ENCODE measurements around the gene RASAL2. TPM values are rescaled to one million over a fixed set of nuclear protein-coding genes. Genes with fewer than 3 reads are reported as not detected.

The RASAL2 gene
- total RNA-seq, 1 experiment from 2014 or later = 31.6 TPM

DNA sequence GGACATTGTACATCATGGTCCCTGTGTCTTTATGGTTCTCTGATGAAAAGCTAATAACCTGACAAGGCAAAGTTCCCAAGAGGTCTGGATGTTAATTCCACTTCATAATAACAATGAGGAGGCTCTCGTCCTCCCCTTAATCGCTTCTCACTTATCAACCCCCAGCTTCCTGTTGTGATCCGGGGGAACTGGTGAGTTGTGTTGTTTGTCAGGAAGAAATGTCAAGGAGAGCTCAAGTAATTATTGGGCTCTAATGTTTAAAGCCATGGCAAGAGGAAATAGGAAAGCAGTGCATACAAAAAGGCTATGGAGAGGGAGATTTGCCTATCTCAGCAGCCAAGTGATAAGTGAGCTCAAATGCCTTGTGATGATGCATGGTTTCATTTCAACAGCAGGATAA lies 42.8 kb upstream of the RASAL2 start:
- Histone ChIP-seq H3K9me3 (ENCODE audit: control insufficient read depth, insufficient read depth, low read depth, low read length) (no peaks in the 10 kb centered on the region), H3K4me3 (ENCODE audit: low read depth in 2 of 2, low read length in 2 of 2) (no peak overlapping the region), H3K36me3 (ENCODE audit: control insufficient read depth, insufficient read depth, low read length) (no peaks in the 10 kb centered on the region), H3K27me3 (ENCODE audit: control insufficient read depth, insufficient read depth, low read length) (no peaks in the 10 kb centered on the region), H3K27ac (ENCODE audit: low read length) (no peak overlapping the region), H3K4me1 (ENCODE audit: control insufficient read depth, insufficient read depth, low read length) (peaks cover 23% of the 10 kb centered on the region)
- no TSS peak for BruUV-seq (replicated peaks)
- TF ChIP-seq POLR2AphosphoS5 (IDR thresholded peaks at IDR 0.05; ENCODE audit: low read depth, low read length) (no peak), TCF7L2 (IDR thresholded peaks at IDR 0.05; ENCODE audit: low read depth, low read length) (no peak), SIN3A (IDR thresholded peaks at IDR 0.05; ENCODE audit: borderline replicate concordance, insufficient read depth, low read depth, low read length) (no peak)
- TF ChIP-seq, protein P1, sequence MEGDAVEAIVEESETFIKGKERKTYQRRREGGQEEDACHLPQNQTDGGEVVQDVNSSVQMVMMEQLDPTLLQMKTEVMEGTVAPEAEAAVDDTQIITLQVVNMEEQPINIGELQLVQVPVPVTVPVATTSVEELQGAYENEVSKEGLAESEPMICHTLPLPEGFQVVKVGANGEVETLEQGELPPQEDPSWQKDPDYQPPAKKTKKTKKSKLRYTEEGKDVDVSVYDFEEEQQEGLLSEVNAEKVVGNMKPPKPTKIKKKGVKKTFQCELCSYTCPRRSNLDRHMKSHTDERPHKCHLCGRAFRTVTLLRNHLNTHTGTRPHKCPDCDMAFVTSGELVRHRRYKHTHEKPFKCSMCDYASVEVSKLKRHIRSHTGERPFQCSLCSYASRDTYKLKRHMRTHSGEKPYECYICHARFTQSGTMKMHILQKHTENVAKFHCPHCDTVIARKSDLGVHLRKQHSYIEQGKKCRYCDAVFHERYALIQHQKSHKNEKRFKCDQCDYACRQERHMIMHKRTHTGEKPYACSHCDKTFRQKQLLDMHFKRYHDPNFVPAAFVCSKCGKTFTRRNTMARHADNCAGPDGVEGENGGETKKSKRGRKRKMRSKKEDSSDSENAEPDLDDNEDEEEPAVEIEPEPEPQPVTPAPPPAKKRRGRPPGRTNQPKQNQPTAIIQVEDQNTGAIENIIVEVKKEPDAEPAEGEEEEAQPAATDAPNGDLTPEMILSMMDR (IDR thresholded peaks at IDR 0.05) = no peak
- TF ChIP-seq, protein P2, sequence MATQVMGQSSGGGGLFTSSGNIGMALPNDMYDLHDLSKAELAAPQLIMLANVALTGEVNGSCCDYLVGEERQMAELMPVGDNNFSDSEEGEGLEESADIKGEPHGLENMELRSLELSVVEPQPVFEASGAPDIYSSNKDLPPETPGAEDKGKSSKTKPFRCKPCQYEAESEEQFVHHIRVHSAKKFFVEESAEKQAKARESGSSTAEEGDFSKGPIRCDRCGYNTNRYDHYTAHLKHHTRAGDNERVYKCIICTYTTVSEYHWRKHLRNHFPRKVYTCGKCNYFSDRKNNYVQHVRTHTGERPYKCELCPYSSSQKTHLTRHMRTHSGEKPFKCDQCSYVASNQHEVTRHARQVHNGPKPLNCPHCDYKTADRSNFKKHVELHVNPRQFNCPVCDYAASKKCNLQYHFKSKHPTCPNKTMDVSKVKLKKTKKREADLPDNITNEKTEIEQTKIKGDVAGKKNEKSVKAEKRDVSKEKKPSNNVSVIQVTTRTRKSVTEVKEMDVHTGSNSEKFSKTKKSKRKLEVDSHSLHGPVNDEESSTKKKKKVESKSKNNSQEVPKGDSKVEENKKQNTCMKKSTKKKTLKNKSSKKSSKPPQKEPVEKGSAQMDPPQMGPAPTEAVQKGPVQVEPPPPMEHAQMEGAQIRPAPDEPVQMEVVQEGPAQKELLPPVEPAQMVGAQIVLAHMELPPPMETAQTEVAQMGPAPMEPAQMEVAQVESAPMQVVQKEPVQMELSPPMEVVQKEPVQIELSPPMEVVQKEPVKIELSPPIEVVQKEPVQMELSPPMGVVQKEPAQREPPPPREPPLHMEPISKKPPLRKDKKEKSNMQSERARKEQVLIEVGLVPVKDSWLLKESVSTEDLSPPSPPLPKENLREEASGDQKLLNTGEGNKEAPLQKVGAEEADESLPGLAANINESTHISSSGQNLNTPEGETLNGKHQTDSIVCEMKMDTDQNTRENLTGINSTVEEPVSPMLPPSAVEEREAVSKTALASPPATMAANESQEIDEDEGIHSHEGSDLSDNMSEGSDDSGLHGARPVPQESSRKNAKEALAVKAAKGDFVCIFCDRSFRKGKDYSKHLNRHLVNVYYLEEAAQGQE (IDR thresholded peaks at IDR 0.05; ENCODE audit: insufficient read depth in 1 of 2, low read depth in 2 of 2, low read length in 1 of 2) = no peak
- in situ Hi-C loops (cut with HindIII; ENCODE audit: low pct_unique_long_range_greater_than_20kb, low sequenced_read_pairs) = no loop called here
- DNase-seq (ENCODE audit: low read depth, low spot score) (no peak), ATAC-seq (no peak)
- intact Hi-C loops (cut with micrococcal nuclease; ENCODE audit: unreplicated experiment) = loop anchor here (10.0 kb wide), 1 partner anchor 234 kb away; no protein-coding TSS in a partner anchor
- ChIA-PET POLR2A (interaction anchor here (0.7 kb wide), 1 partner anchor 74 kb away, joined by 12 read pairs; no protein-coding TSS in a partner anchor), CTCF (interaction anchor here (0.6 kb wide), 1 partner anchor 137 kb away, joined by 3 read pairs; no protein-coding TSS in a partner anchor)

GRCh38 chr1:178052650-178053461 lies 41.0 kb upstream of the RASAL2 start:
- CTCF ChIA-PET = no interaction called here
- POLR2A ChIA-PET = interaction anchor here (0.6 kb wide), 1 partner anchor 192 kb away, joined by 3 read pairs; no protein-coding TSS in a partner anchor
- Histone ChIP-seq H3K4me1 (ENCODE audit: control insufficient read depth, insufficient read depth, low read length) (peaks cover 29% of the 10 kb centered on the region), H3K27me3 (ENCODE audit: control insufficient read depth, insufficient read depth, low read length) (no peaks in the 10 kb centered on the region), H3K27ac (ENCODE audit: low read length) (peak overlapping the region; percentile 39), H3K4me3 (ENCODE audit: low read depth in 2 of 2, low read length in 2 of 2) (peak overlapping the region in 1 of 2 experiments; percentile 1; a peak in 2 of 4 replicates), H3K9me3 (ENCODE audit: control insufficient read depth, insufficient read depth, low read depth, low read length) (no peaks in the 10 kb centered on the region), H3K36me3 (ENCODE audit: control insufficient read depth, insufficient read depth, low read length) (no peaks in the 10 kb centered on the region)
- intact Hi-C loops (cut with micrococcal nuclease; ENCODE audit: unreplicated experiment) (loop anchor here (10.0 kb wide), 1 partner anchor 232 kb away; no protein-coding TSS in a partner anchor), in situ Hi-C loops (cut with HindIII; ENCODE audit: low pct_unique_long_range_greater_than_20kb, low sequenced_read_pairs) (no loop called here)
- no peak for ATAC-seq
- BruUV-seq (replicated peaks) = no TSS peak
- no peak for TF ChIP-seq POLR2AphosphoS5 (IDR thresholded peaks at IDR 0.05; ENCODE audit: low read depth, low read length)
- TF ChIP-seq, protein P1 (IDR thresholded peaks at IDR 0.05) = no peak
- TF ChIP-seq SIN3A (IDR thresholded peaks at IDR 0.05; ENCODE audit: borderline replicate concordance, insufficient read depth, low read depth, low read length) = no peak
- TF ChIP-seq TCF7L2 (IDR thresholded peaks at IDR 0.05; ENCODE audit: low read depth, low read length) = no peak
- TF ChIP-seq, protein P2 (IDR thresholded peaks at IDR 0.05; ENCODE audit: insufficient read depth in 1 of 2, low read depth in 2 of 2, low read length in 1 of 2) = no peak
- no peak for DNase-seq (ENCODE audit: low read depth, low spot score)
